ENCODE results near the gene ZW10.
"Not testable (repeated sequence)": the region's sequence is repeated elsewhere in the genome, so short reads cannot be mapped to it uniquely, and the experiment has no call there.

ZW10 gene, protein sequence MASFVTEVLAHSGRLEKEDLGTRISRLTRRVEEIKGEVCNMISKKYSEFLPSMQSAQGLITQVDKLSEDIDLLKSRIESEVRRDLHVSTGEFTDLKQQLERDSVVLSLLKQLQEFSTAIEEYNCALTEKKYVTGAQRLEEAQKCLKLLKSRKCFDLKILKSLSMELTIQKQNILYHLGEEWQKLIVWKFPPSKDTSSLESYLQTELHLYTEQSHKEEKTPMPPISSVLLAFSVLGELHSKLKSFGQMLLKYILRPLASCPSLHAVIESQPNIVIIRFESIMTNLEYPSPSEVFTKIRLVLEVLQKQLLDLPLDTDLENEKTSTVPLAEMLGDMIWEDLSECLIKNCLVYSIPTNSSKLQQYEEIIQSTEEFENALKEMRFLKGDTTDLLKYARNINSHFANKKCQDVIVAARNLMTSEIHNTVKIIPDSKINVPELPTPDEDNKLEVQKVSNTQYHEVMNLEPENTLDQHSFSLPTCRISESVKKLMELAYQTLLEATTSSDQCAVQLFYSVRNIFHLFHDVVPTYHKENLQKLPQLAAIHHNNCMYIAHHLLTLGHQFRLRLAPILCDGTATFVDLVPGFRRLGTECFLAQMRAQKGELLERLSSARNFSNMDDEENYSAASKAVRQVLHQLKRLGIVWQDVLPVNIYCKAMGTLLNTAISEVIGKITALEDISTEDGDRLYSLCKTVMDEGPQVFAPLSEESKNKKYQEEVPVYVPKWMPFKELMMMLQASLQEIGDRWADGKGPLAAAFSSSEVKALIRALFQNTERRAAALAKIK

DNA sequence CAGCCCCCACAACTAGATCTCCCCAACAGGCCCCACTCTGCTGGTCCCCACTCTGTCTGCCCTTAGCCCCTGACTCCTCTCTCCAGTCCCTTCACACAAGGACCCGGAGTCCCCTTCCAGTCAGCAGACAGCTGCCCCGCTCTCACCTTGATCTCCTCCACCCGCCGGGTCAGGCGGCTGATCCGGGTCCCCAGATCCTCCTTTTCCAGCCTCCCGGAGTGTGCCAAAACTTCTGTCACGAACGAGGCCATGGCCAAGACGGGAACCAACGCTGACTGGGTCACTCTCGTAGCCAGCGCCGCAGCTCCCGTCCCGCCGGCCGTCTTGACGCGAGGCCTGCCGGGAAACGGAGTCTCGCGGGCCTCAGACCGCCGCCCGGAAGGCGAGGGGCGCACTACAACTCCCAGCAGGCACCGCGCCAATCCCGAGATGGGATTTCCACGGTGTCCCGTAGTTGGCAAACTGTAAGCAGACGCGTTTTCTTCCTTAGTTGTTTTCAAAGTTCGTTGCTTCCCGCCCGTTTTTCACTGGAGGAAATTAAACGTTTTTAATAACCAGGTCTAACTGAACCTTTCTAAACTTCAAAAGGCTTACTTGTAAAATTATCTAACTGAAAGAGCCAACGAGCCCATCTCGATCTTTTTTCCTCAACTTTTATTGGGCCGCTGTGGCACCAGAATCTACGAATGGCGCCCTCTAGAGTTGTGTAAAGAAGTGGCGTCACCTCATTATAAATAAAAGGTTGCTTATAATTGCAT, at the start of gene ZW10:
TSS of gene ZW10 (minus strand) at position 277 of the 758 bp plus-strand sequence. CDS start at position 251, 26 bp downstream.
- DNase-seq: peak; percentile 90

GRCh38 chr11:113818426-113818825, 44.9 kb upstream of the ZW10 start:
- no peak for DNase-seq

DNA sequence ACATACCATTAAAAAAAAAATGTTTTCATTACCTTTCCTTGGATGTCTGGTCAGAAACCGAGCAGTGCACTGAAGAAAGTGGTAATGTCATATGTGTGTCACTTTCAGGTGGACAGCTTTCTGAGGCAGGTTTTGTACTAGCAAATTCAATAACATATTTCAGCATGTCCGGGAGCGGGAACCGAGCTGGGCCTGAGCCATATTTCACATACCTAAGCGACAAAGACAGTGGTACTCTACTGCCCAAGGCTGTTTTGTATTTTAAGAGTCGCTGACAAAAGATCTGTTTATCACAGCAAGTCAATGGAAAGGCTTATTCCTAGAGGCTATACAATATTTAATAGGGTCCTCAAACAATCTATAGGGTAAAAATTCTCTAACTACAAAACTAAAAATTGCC, 44.1 kb upstream of the ZW10 start:
- no peak for DNase-seq

DNA sequence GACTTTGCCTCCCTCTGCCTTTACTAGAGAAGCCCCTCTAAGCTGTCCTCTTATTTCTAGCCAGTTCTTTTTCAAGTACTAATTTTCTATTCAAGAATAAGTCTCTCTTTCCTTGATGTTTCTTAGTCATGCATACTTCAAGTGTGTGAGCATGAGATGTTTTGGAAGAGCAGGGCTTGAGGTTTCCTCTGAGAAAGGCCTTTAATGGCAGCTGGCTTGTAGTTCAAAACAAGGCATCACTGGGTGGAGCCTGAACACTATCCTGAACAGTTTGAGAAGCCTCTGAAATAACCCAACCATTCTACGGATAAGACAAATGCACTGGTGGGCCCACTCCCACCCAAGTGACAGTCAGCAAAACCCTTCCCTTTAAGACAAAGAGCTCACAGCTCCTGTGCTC, 43.7 kb upstream of the ZW10 start:
- no peak for DNase-seq

DNA sequence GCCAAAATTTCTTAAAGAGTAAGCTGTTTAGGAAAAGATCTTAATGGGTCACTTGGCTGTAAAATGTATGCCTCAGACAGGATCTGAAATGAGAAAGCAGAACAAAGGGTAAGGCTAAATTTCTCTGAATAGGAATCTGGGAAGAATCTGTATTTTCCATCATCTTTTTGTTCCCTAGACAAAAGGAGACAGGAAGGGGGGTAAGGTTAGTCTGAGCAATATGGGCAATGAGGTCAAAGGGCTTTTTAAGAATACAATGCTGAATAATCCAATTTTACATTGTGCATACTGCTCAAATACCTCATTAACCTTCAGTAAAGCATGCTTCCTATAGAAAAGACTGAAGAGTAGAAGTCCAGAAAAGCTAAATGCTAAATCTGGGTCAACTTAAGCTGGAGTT, 40.7 kb upstream of the ZW10 start:
- DNase-seq: no peak

DNA sequence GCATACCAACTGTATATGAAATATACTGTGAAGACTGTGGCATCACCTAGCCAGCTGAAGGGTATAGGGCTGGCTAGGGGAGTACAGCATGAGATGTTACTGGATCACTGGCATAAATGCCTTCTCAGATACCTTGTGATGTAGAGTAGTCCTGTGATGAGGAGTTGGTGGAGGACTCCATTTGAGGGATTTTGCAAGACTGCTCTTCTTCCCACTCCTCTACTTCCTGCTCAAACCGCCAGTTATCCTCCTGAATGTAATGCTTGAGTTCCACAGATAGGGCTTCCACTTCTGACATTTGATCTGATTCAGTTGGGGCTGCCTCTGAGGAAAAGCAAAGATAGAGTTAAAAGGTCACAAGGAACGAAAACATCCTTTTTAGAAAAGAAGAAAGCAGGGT, 35.4 kb upstream of the ZW10 start:
- no peak for DNase-seq

GRCh38 chr11:113806406-113806805, 32.9 kb upstream of the ZW10 start:
- DNase-seq: no peak

GRCh38 chr11:113805640-113806039, 32.1 kb upstream of the ZW10 start:
- DNase-seq: no peak

GRCh38 chr11:113802621-113803020, 29.1 kb upstream of the ZW10 start:
- no peak for DNase-seq

DNA sequence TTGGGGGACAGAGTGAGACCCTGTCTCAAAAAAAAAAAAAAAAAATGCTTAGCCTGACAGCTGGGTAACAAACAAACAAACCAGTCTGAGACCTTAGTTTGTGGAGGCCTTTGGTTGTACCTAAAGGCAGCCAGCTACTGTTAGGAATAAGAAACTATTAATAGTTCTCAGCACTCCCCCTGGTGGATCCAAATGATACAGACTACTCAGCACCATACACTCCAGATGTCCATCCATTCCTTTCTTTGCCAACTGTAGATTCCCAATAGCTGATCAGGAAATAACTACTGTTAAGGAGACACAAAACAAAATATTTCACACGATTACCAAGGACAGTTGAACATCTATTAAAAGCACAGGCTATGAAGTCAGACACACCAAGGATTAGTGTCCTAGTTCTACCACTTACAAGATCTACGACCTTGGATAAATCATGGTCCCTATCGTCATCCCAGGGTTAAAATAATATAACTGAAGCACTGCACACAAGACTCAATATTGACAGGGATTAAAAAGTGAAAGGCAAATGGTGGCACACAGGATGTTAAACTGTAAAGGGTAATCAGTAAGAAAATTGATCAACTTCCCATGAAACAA, 23.3 kb upstream of the ZW10 start:
- no peak for DNase-seq

DNA sequence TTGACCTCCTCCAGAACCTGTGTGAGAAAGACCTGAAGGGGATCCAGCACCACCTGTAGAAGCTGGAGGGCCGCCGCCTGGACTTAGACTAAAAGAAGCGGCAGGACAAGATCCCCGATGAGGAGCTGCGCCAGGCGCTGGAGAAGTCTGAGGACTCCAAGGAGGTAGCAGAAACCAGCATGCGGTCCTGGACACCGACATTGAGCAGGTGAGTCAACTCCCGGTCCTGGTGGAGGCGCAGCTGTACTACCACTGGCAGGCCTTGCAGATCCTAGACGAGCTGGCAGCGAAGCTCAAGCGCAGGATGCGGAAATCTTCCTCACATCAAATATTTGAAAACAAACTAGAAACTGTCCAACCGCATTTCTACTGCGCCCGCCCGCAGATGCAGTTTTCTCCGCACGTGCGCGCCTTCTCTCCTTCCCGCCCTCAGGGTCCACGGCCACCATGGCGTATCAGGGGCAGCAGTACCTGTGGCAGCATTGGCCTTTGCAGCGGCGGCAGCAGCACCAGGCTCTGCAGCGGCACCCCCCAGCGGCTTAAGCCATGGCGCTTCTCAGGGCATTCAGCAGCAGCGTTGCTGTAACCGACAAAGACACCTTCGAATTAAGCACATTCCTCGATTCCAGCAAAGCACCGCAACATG, 16.3 kb upstream of the ZW10 start:
- no peak for DNase-seq

- not testable (repeated sequence) for DNase-seq
Measured at GRCh38 chr11:113789016-113789415, 15.5 kb upstream of the ZW10 start.

DNA sequence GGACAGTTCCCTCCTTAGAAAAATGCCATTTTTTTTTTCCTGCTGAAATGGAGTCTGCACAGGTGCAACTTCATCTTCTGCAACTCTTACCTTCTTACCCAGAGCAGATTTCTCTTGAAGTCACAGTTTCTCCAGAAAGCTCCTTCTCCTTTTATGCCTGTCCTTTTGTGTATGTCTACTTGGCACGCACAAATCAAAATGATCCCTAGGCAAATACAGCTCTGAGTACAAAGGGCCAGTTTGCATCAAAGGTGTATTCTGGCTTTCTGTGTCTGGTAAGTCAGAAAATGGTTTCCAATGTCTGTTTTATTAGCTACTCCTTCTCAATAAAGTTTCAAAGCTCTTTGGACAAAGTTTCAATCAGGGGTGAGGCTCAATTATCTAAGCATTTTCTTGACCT, 8.6 kb upstream of the ZW10 start:
- no peak for DNase-seq

GRCh38 chr11:113781682-113782081, 8.2 kb upstream of the ZW10 start:
- no peak for DNase-seq

DNA sequence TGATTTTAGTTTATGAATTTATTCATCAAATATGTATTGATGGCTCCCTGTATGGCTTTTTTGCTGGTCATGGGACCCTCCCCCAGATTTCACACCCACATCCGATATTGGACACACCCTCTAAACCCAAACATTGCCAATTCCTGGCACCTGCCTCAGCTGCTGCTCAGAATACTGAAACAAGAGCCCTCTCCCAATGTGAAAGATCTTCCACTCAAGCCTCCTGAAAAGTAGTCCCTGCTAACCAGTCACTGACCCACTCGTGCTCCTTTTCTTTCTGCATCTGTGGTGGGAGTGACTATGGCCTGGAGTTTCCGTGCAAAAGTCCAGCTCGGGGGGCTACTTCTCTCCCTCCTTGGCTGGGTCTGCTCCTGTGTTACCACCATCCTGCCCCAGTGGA, 6.0 kb upstream of the ZW10 start, which contains the start of gene CLDN25:
TSS of gene CLDN25 (plus strand) at position 301 of the 400 bp plus-strand sequence. CDS start at position 301, 0 bp downstream.
- no peak for DNase-seq

GRCh38 chr11:113778111-113778910, 4.8 kb upstream of the ZW10 start:
- no peak for DNase-seq

DNA sequence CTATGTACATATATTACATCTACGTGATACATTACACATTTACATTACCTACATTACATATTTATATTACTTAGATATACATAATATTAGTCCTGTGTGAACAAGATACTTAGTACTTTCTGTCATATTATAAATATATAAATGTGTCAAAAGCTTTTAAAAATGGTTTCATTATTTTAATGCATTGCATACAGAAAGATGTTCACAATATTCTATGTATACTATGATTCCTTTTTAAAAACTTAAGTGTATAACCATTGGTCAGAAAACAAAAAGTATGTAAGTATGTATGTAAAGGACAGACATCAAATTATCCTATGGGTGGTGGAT, 647 bp upstream of the ZW10 start:
- no peak for DNase-seq

- no peak for DNase-seq
Measured at GRCh38 chr11:113773092-113773415, 438 bp downstream of the ZW10 start.

GRCh38 chr11:113771964-113772363, 1.5 kb downstream of the ZW10 start:
- no peak for DNase-seq

GRCh38 chr11:113764527-113765219, 8.8 kb downstream of the ZW10 start:
- no peak for DNase-seq

DNA sequence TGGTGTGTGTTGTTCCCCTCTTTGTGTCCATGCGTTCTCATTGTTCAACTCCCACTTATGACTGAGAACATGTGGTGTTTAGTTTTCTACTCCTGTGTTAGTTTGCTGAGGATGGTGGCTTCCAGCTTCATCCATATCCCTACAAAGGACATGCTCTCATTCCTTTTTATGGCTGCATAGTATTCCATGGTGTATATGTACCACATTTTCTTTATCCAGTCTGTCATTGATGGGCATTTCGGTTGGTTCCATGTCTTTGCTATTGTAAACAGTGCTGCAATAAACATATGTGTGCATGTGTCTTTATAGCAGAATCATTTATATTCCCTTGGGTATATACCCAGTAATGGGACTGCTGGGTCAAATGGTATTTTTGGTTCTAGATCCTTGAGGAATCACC, 10.5 kb downstream of the ZW10 start:
- DNase-seq: not testable (repeated sequence)
